Hepatocyte (in vitro differentiated cells): ENCODE data around the gene CDC42EP2. TPM values are rescaled to one million over a fixed set of nuclear protein-coding genes. Genes with fewer than 3 reads are reported as not detected.

Experiments used
- DNase-seq: peaks from one replicate; pipeline ENCODE4 v3.0.0-alpha.2; 2016; ENCODE audit warnings: low spot score
- H2AFZ ChIP-seq: fragments of 200-600 bp; sonication (generic); 2 replicates; pipeline ENCODE4 v1.6.0; 2016; ENCODE audit warnings: antibody characterized with exemption, mild to moderate bottlenecking
- H3K27ac ChIP-seq: fragments of 200-600 bp; sonication (generic); 2 replicates; pipeline ENCODE4 v1.5.1; 2016; ENCODE audit warnings: mild to moderate bottlenecking
- H3K27me3 ChIP-seq: fragments of 200-600 bp; sonication (generic); 2 replicates; pipeline ENCODE4 v1.6.1; 2016
- H3K36me3 ChIP-seq: fragments of 200-600 bp; sonication (generic); replicated peaks from 2 replicates; pipeline ENCODE4 v1.5.1; 2016; ENCODE audit warnings: low read depth; ENCODE audit not compliant: insufficient read depth
- H3K4me1 ChIP-seq: fragments of 200-600 bp; sonication (generic); 2 replicates; pipeline ENCODE4 v1.5.1; 2016; ENCODE audit warnings: mild to moderate bottlenecking, moderate library complexity; ENCODE audit not compliant: insufficient read depth
- H3K4me2 ChIP-seq: fragments of 200-600 bp; sonication (generic); 2 replicates; pipeline ENCODE4 v1.6.0; 2016
- H3K4me3 ChIP-seq: fragments of 200-600 bp; sonication (generic); 2 replicates; pipeline ENCODE4 v1.5.1; 2016; ENCODE audit warnings: mild to moderate bottlenecking
- H3K79me2 ChIP-seq: fragments of 200-600 bp; sonication (generic); 2 replicates; pipeline ENCODE4 v1.6.0; 2017; ENCODE audit warnings: mild to moderate bottlenecking
- H3K9me2 ChIP-seq: fragments of 200-600 bp; sonication (generic); replicated peaks from 2 replicates; pipeline ENCODE4 v1.6.0; 2017; ENCODE audit warnings: mild to moderate bottlenecking; ENCODE audit not compliant: insufficient read depth
- H3K9me3 ChIP-seq: fragments of 200-600 bp; sonication (generic); 2 replicates; pipeline ENCODE4 v1.5.1; 2016; ENCODE audit warnings: low read depth, mild to moderate bottlenecking
- H4K20me1 ChIP-seq: fragments of 200-600 bp; sonication (generic); 2 replicates; pipeline ENCODE4 v1.6.0; 2016; ENCODE audit warnings: mild to moderate bottlenecking; ENCODE audit not compliant: insufficient read depth, poor library complexity, severe bottlenecking
- CTCF ChIP-seq: fragments of 200-600 bp; sonication (generic); IDR thresholded peaks from 2 replicates; pipeline ENCODE4 v1.5.1; 2016; ENCODE audit warnings: antibody characterized with exemption, mild to moderate bottlenecking; ENCODE audit not compliant: poor library complexity
- EZH2 ChIP-seq: fragments of 200-600 bp; sonication (generic); IDR thresholded peaks from 2 replicates; pipeline ENCODE4 v1.6.1; 2016; ENCODE audit warnings: antibody characterized with exemption, mild to moderate bottlenecking, borderline replicate concordance
- EZH2phosphoT487 ChIP-seq: fragments of 200-600 bp; sonication (generic); IDR thresholded peaks from one replicate; pipeline ENCODE4 v1.6.1; 2018; ENCODE audit warnings: antibody characterized with exemption, mild to moderate bottlenecking, low read depth, moderate library complexity; ENCODE audit not compliant: unreplicated experiment, severe bottlenecking
- WGBS: methylation state at CpG from one replicate; pipeline ENCODE4 v1.1.6; 2016; ENCODE audit warnings: low lambda C conversion rate; ENCODE audit errors: missing lambda C conversion rate; 5-methylcytosine and 5-hydroxymethylcytosine counted together
- polyA plus RNA-seq: library from polyadenylated mRNA; unstranded; fragments of >200 nt; fragmentation: Nextera tagmentation; extraction: Ambion mirVana; gene quantifications from 2 replicates; pipeline ENCODE4 v1.2.1, GENCODE V29; 2016
- total RNA-seq: library from RNA; depleted of rRNA; stranded (reverse); fragments of >200 nt; gene quantifications from 2 replicates; pipeline ENCODE4 v1.2.3, GENCODE V29; 2014

Gene CDC42EP2
- total and polyA plus RNA-seq, 2 experiments from 2014 or later: 21.7 to 35.0 TPM

GRCh38 chr11:65293909-65294381 lies 20.7 kb upstream of the CDC42EP2 start:
- Histone ChIP-seq H3K36me3 (no peaks in the 10 kb centered on the region), H3K4me1 (peaks cover 37% of the 10 kb centered on the region), H3K27me3 (no peaks in the 10 kb centered on the region), H3K4me3 (no peak overlapping the region), H3K9me3 (no peaks in the 10 kb centered on the region), H3K79me2 (no peaks in the 10 kb centered on the region), H3K27ac (peak overlapping the region; percentile 96), H3K4me2 (peak overlapping the region; percentile 13), H2AFZ (no peak overlapping the region), H3K9me2 (no peaks in the 10 kb centered on the region), H4K20me1 (no peaks in the 10 kb centered on the region)
- DNase-seq: no peak
- TF ChIP-seq CTCF: no peak
- no peak for TF ChIP-seq EZH2
- TF ChIP-seq EZH2phosphoT487: no peak
- 77% methylated on average over 10 of the region's 10 CpGs for WGBS

GRCh38 chr11:65295001-65295400 lies 19.7 kb upstream of the CDC42EP2 start:
- TF ChIP-seq CTCF: no peak
- no peak for TF ChIP-seq EZH2phosphoT487
- no peak for TF ChIP-seq EZH2
- H3K4me3 ChIP-seq: no peak overlapping the region
- H3K79me2 ChIP-seq: no peaks in the 10 kb centered on the region
- peaks cover 37% of the 10 kb centered on the region for H3K4me1 ChIP-seq
- peak overlapping the region; percentile 96 for H3K27ac ChIP-seq
- H3K9me2 ChIP-seq: no peaks in the 10 kb centered on the region
- H3K4me2 ChIP-seq: no peak overlapping the region
- no peaks in the 10 kb centered on the region for H3K27me3 ChIP-seq
- H3K36me3 ChIP-seq: no peaks in the 10 kb centered on the region
- H2AFZ ChIP-seq: no peak overlapping the region
- no peak for DNase-seq
- no peaks in the 10 kb centered on the region for H3K9me3 ChIP-seq
- 92% methylated on average over 11 of the region's 11 CpGs for WGBS
- no peaks in the 10 kb centered on the region for H4K20me1 ChIP-seq

- Histone ChIP-seq H3K79me2 (no peaks in the 10 kb centered on the region), H4K20me1 (no peaks in the 10 kb centered on the region), H3K4me2 (no peak overlapping the region), H3K9me3 (no peaks in the 10 kb centered on the region), H3K36me3 (no peaks in the 10 kb centered on the region), H3K4me1 (peaks cover 37% of the 10 kb centered on the region), H3K27me3 (no peaks in the 10 kb centered on the region), H3K27ac (peak overlapping the region; percentile 21), H2AFZ (no peak overlapping the region), H3K9me2 (no peaks in the 10 kb centered on the region), H3K4me3 (no peak overlapping the region)
- no peak for TF ChIP-seq CTCF
- no peak for TF ChIP-seq EZH2phosphoT487
- no peak for TF ChIP-seq EZH2
- no peak for DNase-seq
- WGBS: 87% methylated on average over 11 of the region's 11 CpGs
These were observed 18.9 kb upstream of the CDC42EP2 start for GRCh38 chr11:65295571-65296341.
